ENCODE measurements around the gene TBC1D22A. TPM values are rescaled to one million over a fixed set of nuclear protein-coding genes. Genes with fewer than 3 reads are reported as not detected.

Gene TBC1D22A
- total and polyA plus RNA-seq, 2 donors = 11.8 to 25.7 TPM

DNA sequence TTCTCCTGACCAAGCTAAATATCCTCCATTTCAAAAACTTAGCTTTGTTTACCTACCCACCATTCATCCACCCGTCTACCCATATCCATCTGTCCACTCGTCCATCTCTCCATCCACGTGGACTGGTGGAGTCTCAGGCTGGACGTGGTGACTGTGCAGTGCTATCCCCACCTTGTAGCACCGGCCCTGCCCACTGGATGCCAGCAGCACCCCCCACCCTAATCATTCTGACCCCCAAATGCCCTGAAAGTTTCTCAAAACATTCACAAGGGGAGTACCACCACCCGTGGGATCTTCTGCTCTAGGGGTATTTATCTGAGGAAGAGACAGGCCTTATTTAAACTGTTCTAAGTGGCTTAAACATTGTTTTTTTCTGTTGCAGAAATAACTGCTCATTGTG is 206.4 kb downstream of the TBC1D22A start:
- no peaks in the 10 kb centered on the region for H3K9me3 ChIP-seq (ENCODE audit: control insufficient read depth in 2 of 2, insufficient read depth in 1 of 2, low read length in 1 of 2)
- no peak for DNase-seq (ENCODE audit: low read depth in 6 of 9, low spot score in 9 of 9)
- H3K4me1 ChIP-seq (ENCODE audit: control insufficient read depth in 2 of 2, insufficient read depth in 2 of 2, low read length in 2 of 2) = peaks cover 5 to 25% of the 10 kb centered on the region in 2 donors
- H3K4me3 ChIP-seq (ENCODE audit: low read length in 2 of 2) = no peak overlapping the region
- H3K27ac ChIP-seq (ENCODE audit: low read depth in 1 of 2, low read length in 1 of 2) = no peak overlapping the region
- H3K36me3 ChIP-seq (ENCODE audit: control insufficient read depth in 2 of 2, insufficient read depth in 2 of 2, low read length in 1 of 2) = no peaks in the 10 kb centered on the region
- WGBS = 97% methylated on average over 6 of the region's 6 CpGs
- no peaks in the 10 kb centered on the region for H3K27me3 ChIP-seq (ENCODE audit: control insufficient read depth in 2 of 2, insufficient read depth in 1 of 2, low read length in 1 of 2)

DNA sequence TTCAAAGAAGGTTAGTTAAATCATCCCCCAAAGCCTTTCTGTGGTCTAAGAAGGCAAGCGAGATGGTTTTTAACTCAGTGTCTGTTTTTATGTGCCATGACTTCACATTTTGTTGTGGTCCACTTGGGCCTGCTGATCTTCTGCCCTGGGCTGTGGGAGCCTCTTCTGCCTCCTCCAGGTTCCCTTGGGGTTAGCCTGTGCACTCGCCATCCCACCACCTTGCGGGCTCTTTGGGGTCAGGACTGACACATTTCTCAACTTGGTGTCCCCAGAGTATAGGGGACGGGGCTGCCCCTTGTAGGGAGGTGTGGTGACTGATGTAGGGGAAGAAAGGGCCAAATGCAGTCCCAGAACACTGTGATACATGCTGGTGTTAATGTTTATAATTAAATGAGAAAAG is 207.0 kb downstream of the TBC1D22A start:
- peaks cover 0 to 19% of the 10 kb centered on the region in 2 donors for H3K4me1 ChIP-seq (ENCODE audit: control insufficient read depth in 2 of 2, insufficient read depth in 2 of 2, low read length in 2 of 2)
- no peak for DNase-seq (ENCODE audit: low read depth in 6 of 9, low spot score in 9 of 9)
- no peaks in the 10 kb centered on the region for H3K27me3 ChIP-seq (ENCODE audit: control insufficient read depth in 2 of 2, insufficient read depth in 1 of 2, low read length in 1 of 2)
- peaks cover 2 to 6% of the 10 kb centered on the region in 2 donors for H3K36me3 ChIP-seq (ENCODE audit: control insufficient read depth in 2 of 2, insufficient read depth in 2 of 2, low read length in 1 of 2)
- WGBS = 94% methylated on average over 4 of the region's 4 CpGs
- H3K4me3 ChIP-seq (ENCODE audit: low read length in 2 of 2) = no peak overlapping the region
- H3K27ac ChIP-seq (ENCODE audit: low read depth in 1 of 2, low read length in 1 of 2) = no peak overlapping the region
- H3K9me3 ChIP-seq (ENCODE audit: control insufficient read depth in 2 of 2, insufficient read depth in 1 of 2, low read length in 1 of 2) = no peaks in the 10 kb centered on the region

DNA sequence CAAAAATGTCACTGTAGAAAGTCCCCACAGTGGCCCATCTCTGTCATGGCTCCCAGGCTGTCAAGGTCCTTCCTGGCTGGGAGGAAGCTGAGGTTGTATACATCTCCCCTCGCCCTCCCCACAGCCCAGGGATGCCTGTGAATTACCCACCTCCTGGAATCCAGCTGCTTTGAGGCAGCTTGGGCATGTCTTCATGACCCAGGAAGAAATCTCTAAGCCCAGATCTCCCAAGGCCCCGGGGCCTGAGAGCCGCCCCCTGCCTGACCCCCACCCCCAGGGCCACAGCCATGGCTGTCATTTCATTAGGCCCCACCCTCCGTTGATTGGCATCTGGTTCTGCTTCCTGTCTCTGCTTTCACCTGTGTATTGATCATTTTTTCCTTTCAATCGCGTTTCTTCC is 207.5 kb downstream of the TBC1D22A start:
- Histone ChIP-seq H3K4me3 (ENCODE audit: low read length in 2 of 2) (no peak overlapping the region), H3K27ac (ENCODE audit: low read depth in 1 of 2, low read length in 1 of 2) (no peak overlapping the region), H3K27me3 (ENCODE audit: control insufficient read depth in 2 of 2, insufficient read depth in 1 of 2, low read length in 1 of 2) (no peaks in the 10 kb centered on the region), H3K4me1 (ENCODE audit: control insufficient read depth in 2 of 2, insufficient read depth in 2 of 2, low read length in 2 of 2) (peaks cover 0 to 15% of the 10 kb centered on the region in 2 donors), H3K9me3 (ENCODE audit: control insufficient read depth in 2 of 2, insufficient read depth in 1 of 2, low read length in 1 of 2) (no peaks in the 10 kb centered on the region), H3K36me3 (ENCODE audit: control insufficient read depth in 2 of 2, insufficient read depth in 2 of 2, low read length in 1 of 2) (peaks cover 6 to 10% of the 10 kb centered on the region in 2 donors)
- WGBS = 95% methylated on average over 6 of the region's 6 CpGs
- DNase-seq (ENCODE audit: low read depth in 6 of 9, low spot score in 9 of 9) = no peak

DNA sequence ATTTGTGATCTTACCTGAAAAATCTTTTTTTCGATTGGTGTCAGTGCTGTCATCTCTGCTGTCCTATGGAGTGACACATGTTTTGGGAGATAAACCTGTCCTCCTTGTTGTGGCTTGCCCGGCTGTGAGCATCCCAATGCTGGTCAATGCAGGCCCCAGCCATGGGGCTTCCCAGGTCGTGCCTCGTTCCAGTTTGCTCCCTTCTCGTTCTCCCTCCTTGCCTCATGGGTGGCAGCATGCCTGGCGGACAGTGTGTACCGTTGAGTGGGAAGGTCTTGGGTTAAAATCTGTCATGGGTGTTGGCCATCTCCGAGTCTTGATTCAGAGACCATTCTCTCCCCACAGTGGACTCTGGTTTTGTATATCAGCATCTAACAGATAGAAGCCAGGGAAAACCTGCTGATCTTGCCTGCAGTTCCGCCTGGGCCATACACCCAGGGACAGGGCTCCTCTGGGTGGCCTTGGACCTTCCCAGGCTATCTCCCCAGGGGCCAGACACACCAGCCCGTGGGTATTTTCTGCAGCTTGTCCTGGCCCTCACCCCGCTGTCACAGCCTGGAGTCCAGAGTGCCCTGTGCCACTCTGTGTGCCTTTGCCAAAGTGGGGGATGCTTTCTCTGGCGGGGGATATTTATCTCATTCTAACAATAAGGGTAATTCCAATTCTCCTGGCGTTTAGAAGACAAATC is 208.1 kb downstream of the TBC1D22A start:
- 91% methylated on average over 13 of the region's 13 CpGs for WGBS
- Histone ChIP-seq H3K27ac (ENCODE audit: low read depth in 1 of 2, low read length in 1 of 2) (peak overlapping the region; percentile 42 to 51), H3K4me1 (ENCODE audit: control insufficient read depth in 2 of 2, insufficient read depth in 2 of 2, low read length in 2 of 2) (peaks cover 0 to 15% of the 10 kb centered on the region in 2 donors), H3K9me3 (ENCODE audit: control insufficient read depth in 2 of 2, insufficient read depth in 1 of 2, low read length in 1 of 2) (no peaks in the 10 kb centered on the region), H3K36me3 (ENCODE audit: control insufficient read depth in 2 of 2, insufficient read depth in 2 of 2, low read length in 1 of 2) (peaks cover 11 to 15% of the 10 kb centered on the region in 2 donors), H3K4me3 (ENCODE audit: low read length in 2 of 2) (no peak overlapping the region), H3K27me3 (ENCODE audit: control insufficient read depth in 2 of 2, insufficient read depth in 1 of 2, low read length in 1 of 2) (no peaks in the 10 kb centered on the region)
- no peak for DNase-seq (ENCODE audit: low read depth in 6 of 9, low spot score in 9 of 9)

DNA sequence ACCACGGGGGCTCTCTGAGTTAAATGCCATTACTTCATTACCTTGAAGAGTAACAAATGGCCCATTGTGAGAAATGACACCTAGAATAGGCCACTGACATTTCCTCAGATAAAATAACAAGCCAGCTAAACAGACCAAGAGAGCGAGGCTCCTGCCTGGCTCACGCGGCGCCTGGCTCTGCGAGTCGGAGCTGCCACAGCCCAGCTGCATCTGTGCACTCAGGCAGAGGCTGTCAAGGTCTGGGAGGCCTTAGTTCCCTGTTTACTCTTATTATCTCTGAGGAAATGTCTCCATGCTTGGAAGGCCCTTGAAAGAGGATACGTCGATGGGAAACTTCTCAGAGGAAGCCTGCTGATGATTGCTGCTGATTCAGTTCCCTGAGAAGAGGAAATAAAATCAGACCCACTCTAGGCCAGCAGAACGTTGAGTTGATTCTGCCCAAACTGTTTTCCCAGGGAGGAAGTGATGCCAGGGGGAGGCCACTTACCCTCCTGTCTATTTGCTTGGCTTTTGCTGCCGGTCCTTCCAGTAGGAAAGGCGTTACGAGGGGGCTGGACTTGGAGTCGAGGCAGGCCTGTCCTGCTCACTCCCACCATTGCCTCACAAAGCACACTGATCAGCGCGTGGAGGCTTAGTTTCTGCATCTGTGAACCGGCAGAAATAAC is 208.8 kb downstream of the TBC1D22A start:
- Histone ChIP-seq H3K4me3 (ENCODE audit: low read length in 2 of 2) (no peak overlapping the region), H3K9me3 (ENCODE audit: control insufficient read depth in 2 of 2, insufficient read depth in 1 of 2, low read length in 1 of 2) (no peaks in the 10 kb centered on the region), H3K36me3 (ENCODE audit: control insufficient read depth in 2 of 2, insufficient read depth in 2 of 2, low read length in 1 of 2) (peaks cover 13 to 16% of the 10 kb centered on the region in 2 donors), H3K27ac (ENCODE audit: low read depth in 1 of 2, low read length in 1 of 2) (peak overlapping the region; percentile 51 to 58), H3K4me1 (ENCODE audit: control insufficient read depth in 2 of 2, insufficient read depth in 2 of 2, low read length in 2 of 2) (peaks cover 0 to 15% of the 10 kb centered on the region in 2 donors), H3K27me3 (ENCODE audit: control insufficient read depth in 2 of 2, insufficient read depth in 1 of 2, low read length in 1 of 2) (no peaks in the 10 kb centered on the region)
- WGBS = 89% methylated on average over 17 of the region's 17 CpGs
- DNase-seq (ENCODE audit: low read depth in 6 of 9, low spot score in 9 of 9) = peak in 1 of 9 donors; percentile 26

DNA sequence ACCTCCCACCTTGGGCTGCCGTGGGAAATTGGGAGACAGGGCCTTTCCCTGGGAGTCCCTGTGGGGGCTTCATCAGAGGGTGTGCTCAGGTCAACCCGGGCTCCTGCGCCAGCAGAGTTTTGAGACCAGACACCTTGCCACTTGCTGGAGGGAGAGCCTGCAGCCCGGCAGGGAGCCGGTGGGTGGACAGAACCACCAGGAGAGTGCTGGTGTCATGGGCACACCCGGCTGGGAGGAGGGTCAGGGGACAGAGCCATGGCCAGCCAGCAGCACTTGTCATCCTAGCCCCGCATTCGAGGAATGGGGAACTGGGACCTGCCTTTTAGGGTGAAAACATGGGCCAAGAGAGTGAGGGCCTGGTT is 209.3 kb downstream of the TBC1D22A start:
- 96% methylated on average over 8 of the region's 8 CpGs for WGBS
- Histone ChIP-seq H3K4me1 (ENCODE audit: control insufficient read depth in 2 of 2, insufficient read depth in 2 of 2, low read length in 2 of 2) (peaks cover 0 to 15% of the 10 kb centered on the region in 2 donors), H3K4me3 (ENCODE audit: low read length in 2 of 2) (no peak overlapping the region), H3K36me3 (ENCODE audit: control insufficient read depth in 2 of 2, insufficient read depth in 2 of 2, low read length in 1 of 2) (peaks cover 13 to 21% of the 10 kb centered on the region in 2 donors), H3K9me3 (ENCODE audit: control insufficient read depth in 2 of 2, insufficient read depth in 1 of 2, low read length in 1 of 2) (no peaks in the 10 kb centered on the region), H3K27me3 (ENCODE audit: control insufficient read depth in 2 of 2, insufficient read depth in 1 of 2, low read length in 1 of 2) (no peaks in the 10 kb centered on the region), H3K27ac (ENCODE audit: low read depth in 1 of 2, low read length in 1 of 2) (peak overlapping the region; percentile 51 to 58)
- no peak for DNase-seq (ENCODE audit: low read depth in 6 of 9, low spot score in 9 of 9)

DNA sequence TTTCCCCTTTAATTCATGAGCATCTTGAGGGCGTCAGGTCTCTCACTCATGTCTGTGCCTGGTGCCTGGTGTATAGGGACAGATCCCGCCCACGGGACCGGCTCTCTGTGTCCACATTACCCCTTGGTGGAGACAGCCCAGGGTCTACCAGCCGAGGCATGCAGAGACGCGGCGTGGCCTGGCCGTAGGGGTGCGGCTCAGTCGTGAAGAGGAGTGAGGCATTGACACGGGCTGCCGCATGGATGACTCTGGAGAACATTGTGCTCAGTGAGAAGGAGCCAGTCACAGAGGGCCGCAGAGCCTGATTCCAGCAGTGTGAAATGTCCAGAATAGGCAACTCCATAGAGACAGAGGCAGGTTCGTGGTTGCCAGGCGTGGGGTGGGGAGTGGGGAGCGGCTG is 209.8 kb downstream of the TBC1D22A start:
- peaks cover 0 to 15% of the 10 kb centered on the region in 2 donors for H3K4me1 ChIP-seq (ENCODE audit: control insufficient read depth in 2 of 2, insufficient read depth in 2 of 2, low read length in 2 of 2)
- WGBS = 91% methylated on average over 17 of the region's 17 CpGs
- H3K4me3 ChIP-seq (ENCODE audit: low read length in 2 of 2) = no peak overlapping the region
- peaks cover 13 to 21% of the 10 kb centered on the region in 2 donors for H3K36me3 ChIP-seq (ENCODE audit: control insufficient read depth in 2 of 2, insufficient read depth in 2 of 2, low read length in 1 of 2)
- H3K27me3 ChIP-seq (ENCODE audit: control insufficient read depth in 2 of 2, insufficient read depth in 1 of 2, low read length in 1 of 2) = no peaks in the 10 kb centered on the region
- DNase-seq (ENCODE audit: low read depth in 6 of 9, low spot score in 9 of 9) = no peak
- peak overlapping the region in 1 of 2 donors; percentile 58 for H3K27ac ChIP-seq (ENCODE audit: low read depth in 1 of 2, low read length in 1 of 2)
- H3K9me3 ChIP-seq (ENCODE audit: control insufficient read depth in 2 of 2, insufficient read depth in 1 of 2, low read length in 1 of 2) = no peaks in the 10 kb centered on the region

DNA sequence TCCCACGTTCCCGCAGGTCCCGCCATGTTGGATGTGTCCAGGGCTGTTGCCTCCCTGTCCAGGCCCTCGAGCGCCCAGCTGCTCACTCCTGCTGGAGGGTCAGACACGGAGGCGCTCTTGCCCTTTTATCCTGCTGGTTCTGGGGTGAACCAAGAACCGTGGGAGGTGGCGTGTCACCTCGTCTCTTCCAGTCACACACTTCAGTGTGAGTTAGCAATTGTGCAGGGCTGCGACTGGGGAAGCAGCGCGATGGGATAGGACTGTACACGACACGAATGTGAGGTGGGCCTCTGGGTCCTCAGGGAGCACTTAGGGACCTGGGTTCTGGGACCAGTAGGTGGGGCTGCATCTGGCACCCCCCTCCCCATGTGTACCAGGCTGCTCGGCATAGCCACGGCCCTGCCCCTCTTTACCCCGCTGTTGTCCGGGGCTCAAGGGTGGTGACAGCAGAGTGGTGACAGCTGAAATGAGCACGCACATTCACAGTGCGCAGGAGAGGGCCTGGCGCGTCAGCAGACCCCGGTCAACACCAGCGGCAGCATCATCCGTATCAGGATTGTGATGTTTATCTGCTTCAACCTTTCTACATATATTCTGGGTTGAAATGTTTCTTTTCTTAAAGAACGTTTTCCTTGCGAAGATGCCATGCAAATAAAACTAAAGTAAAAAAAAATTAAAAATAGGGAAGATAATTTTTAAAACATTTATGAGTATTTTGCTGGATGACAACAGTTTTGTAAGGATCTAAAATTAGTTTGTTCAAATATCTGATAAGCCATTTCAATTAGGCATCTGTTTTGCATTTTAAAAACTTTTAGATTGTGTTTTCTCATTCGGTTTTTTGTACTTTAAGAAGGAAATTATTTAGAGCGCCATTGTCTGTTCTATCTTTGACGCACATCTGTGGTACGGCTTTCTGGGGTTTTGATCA is 210.7 kb downstream of the TBC1D22A start:
- H3K9me3 ChIP-seq (ENCODE audit: control insufficient read depth in 2 of 2, insufficient read depth in 1 of 2, low read length in 1 of 2) = no peaks in the 10 kb centered on the region
- no peak for DNase-seq (ENCODE audit: low read depth in 6 of 9, low spot score in 9 of 9)
- H3K27ac ChIP-seq (ENCODE audit: low read depth in 1 of 2, low read length in 1 of 2) = no peak overlapping the region
- H3K27me3 ChIP-seq (ENCODE audit: control insufficient read depth in 2 of 2, insufficient read depth in 1 of 2, low read length in 1 of 2) = no peaks in the 10 kb centered on the region
- H3K4me3 ChIP-seq (ENCODE audit: low read length in 2 of 2) = no peak overlapping the region
- H3K36me3 ChIP-seq (ENCODE audit: control insufficient read depth in 2 of 2, insufficient read depth in 2 of 2, low read length in 1 of 2) = peaks cover 13 to 25% of the 10 kb centered on the region in 2 donors
- 98% methylated on average over 32 of the region's 32 CpGs for WGBS
- peaks cover 0 to 15% of the 10 kb centered on the region in 2 donors for H3K4me1 ChIP-seq (ENCODE audit: control insufficient read depth in 2 of 2, insufficient read depth in 2 of 2, low read length in 2 of 2)
